GM10248 (cell line): Measurements from ENCODE around the gene NDUFA7.
A peak's percentile ranks its signal among the peaks of the same experiment; 100 is the strongest.
"Not testable (repeated sequence)": the region's sequence is repeated elsewhere in the genome, so short reads cannot be mapped to it uniquely, and the experiment has no call there.

Source experiments
- CTCF ChIA-PET: fragments of 300-600 bp; sonication (Branson Sonifier 250); formaldehyde crosslinking; extraction: SDS; loops from one replicate; lab custom pipeline; 2021; ENCODE audit warnings: antibody characterized with exemption; lab: Yijun Ruan, JAX
- POLR2A ChIA-PET: fragments of 350-650 bp; sonication (Branson Sonifier 250); formaldehyde crosslinking; extraction: SDS; loops from one replicate; lab custom pipeline; 2020; ENCODE audit warnings: antibody characterized with exemption; lab: Yijun Ruan, JAX
- DNase-seq: peaks from one replicate; pipeline ENCODE4 v3.0.0; 2012; ENCODE audit errors: extremely low spot score
- CTCF ChIP-seq: IDR thresholded peaks from 2 replicates; pipeline ENCODE4 v1.5.1; 2012; ENCODE audit warnings: mild to moderate bottlenecking, low read depth; ENCODE audit errors: extremely low read depth, missing control alignments, control extremely low read depth

The NDUFA7 gene

DNA sequence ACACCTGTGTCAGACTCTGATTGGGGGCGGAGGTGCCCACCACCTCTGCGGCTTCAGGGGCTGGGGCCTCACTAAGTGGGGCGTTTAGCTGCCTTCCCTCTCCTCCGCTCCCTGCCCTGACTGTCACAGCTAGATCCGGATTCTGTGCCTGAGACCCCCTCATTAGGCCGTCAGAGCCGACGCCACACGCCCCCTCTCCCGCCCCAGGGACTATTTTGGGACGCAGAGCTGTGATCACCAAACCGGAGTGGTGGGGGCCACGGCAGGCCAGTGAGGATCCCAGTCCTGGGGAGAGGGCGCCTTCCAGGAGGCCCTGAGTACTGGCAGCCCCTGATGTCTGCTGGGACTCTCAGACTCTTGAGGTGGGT lies 21.1 kb upstream of the NDUFA7 start:
- DNase-seq, result no peak
- no peak for TF ChIP-seq CTCF
- ChIA-PET POLR2A (no interaction called here), CTCF (interaction anchor here (1.4 to 6.4 kb wide), 4 partner anchors 12 to 237 kb away, joined by 3 to 63 read pairs (median 4); no protein-coding TSS in a partner anchor)

GRCh38 chr19:8341504-8341903 lies 20.3 kb upstream of the NDUFA7 start:
- CTCF ChIA-PET, result interaction anchor here (1.4 to 6.4 kb wide), 3 partner anchors 13 to 237 kb away, joined by 3 to 63 read pairs (median 3); no protein-coding TSS in a partner anchor
- POLR2A ChIA-PET, result interaction anchor here (0.6 to 1.3 kb wide), 3 partner anchors 18 to 68 kb away, joined by 3 to 5 read pairs (median 5); no protein-coding TSS in a partner anchor
- not testable (repeated sequence) for DNase-seq

DNA sequence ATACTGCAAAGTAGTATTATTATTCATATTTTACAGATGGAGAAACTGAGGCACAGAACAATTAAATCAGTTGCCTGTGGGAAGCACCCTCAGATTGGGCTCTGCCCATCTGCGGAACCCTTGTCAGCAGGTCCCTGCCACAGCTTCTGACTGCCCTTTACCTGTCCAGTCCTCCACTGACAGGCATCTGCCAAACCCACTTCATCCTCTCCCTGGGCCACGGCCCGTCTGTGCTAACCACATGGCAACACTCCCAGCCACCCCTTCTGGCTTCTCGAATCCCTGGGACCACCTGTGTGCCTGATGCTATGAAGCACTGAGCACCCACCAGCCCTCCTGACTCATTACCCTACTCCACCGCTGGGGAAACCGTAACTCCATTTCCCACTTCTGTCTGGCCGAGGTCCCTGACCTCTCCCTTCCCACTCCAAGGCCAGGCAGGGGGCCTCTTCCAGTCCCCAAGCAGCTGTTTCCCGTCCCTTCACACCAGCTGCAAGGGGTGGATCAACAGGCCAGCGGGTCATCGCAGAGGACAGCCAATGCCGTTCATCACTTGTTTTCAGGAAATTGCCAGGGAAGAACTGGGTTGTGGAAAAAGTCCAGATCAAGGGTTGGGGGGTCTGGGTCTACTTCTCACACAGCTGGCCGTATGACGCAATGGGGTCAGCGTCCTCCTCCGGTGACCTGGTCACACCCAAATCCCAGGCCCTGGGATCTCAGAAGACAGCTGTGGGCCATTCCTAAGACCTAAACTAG lies 19.3 kb upstream of the NDUFA7 start:
- peak; percentile 16 for DNase-seq
- ChIA-PET CTCF (interaction anchor here (6.4 kb wide), 1 partner anchor 14 kb away, joined by 63 read pairs; no protein-coding TSS in a partner anchor), POLR2A (interaction anchor here (1.3 kb wide), 1 partner anchor 17 kb away, joined by 5 read pairs; no protein-coding TSS in a partner anchor)
- no peak for TF ChIP-seq CTCF

DNA sequence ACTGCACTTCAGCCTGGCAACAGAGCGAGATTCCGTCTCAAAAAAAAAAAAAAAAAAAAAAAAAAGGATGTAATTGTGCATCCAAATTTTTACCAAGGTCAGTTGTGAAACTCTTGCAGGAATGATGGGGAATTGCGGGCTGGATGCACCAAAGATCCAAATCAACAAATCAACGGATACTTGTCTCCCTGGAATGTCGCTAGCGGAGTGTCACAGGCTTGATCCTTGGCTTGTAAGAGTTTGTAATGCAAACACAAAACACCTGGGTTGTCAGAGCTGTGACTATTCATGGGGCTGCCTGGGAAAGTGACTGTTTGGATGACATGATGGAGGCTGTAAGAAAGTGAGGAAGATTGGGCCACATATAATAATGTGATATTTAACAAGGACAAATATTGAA lies 17.7 kb upstream of the NDUFA7 start:
- ChIA-PET POLR2A (no interaction called here), CTCF (interaction anchor here (0.9 kb wide), 1 partner anchor 15 kb away, joined by 6 read pairs; no protein-coding TSS in a partner anchor)
- no peak for DNase-seq
- TF ChIP-seq CTCF, result no peak

DNA sequence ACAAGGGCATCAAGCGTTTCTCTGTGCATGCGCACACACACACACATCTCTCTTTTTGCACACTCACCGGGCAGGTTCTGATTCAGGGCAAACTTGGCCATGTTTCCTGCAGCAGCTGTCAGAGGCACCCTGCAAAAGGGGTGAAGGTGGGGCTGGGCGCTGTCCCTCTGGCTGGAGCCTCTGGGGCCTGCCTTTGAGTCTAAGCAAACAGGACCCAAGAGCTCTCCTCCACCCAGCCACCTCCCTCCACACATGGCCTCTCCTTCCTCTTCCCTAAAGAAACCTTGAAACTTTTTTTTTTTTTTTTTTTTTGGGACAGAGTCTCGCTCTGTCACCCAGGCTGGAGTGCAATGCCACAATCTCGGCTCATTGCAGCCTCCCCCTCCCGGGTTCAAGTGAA lies 16.6 kb upstream of the NDUFA7 start:
- TF ChIP-seq CTCF, result no peak
- CTCF ChIA-PET, result no interaction called here
- no peak for DNase-seq
- POLR2A ChIA-PET, result interaction anchor here (0.7 kb wide), 1 partner anchor 206 kb away, joined by 5 read pairs; no protein-coding TSS in a partner anchor

DNA sequence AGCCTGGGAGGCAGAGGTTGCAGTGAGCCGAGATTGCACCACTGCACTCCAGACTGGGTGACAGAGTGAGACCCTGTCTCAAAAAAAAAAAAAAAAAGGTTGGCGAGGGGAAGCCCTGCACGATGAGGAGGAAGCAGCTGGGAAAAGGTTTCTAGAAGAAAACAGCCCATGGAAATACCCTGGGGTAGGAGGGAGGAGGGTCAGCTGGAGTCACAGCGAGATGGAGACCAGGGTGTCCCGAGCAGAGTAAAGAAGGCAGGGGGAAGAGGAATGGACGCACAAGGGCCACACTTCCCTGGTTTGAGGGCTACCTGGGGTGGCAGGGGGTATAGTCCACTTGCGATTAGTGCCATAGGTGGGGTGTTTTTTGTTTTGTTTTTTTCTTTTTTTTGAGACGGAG lies 15.5 kb upstream of the NDUFA7 start:
- POLR2A ChIA-PET, result interaction anchor here (0.7 kb wide), 1 partner anchor 112 kb away, joined by 5 read pairs; no protein-coding TSS in a partner anchor
- no peak for DNase-seq
- CTCF ChIA-PET, result no interaction called here
- TF ChIP-seq CTCF, result no peak

- DNase-seq, result no peak
- CTCF ChIA-PET, result no interaction called here
- POLR2A ChIA-PET, result interaction anchor here (0.7 to 2.1 kb wide), 2 partner anchors 13 to 113 kb away, joined by 5 to 16 read pairs; no protein-coding TSS in a partner anchor
- TF ChIP-seq CTCF, result no peak
Observed at GRCh38 chr19:8336072-8336569, 14.9 kb upstream of the NDUFA7 start.
